GM12873 (cell line): Measurements from ENCODE around the gene MESP2.

Experiments
- TF ChIP-seq, protein P1 (sequence below): IDR thresholded peaks from 2 replicates; pipeline ENCODE4 v1.5.1; 2012; ENCODE audit warnings: low read depth, mild to moderate bottlenecking, moderate library complexity, low read length, control low read depth; ENCODE audit not compliant: insufficient read depth; ENCODE audit errors: missing control alignments

Gene MESP2

DNA sequence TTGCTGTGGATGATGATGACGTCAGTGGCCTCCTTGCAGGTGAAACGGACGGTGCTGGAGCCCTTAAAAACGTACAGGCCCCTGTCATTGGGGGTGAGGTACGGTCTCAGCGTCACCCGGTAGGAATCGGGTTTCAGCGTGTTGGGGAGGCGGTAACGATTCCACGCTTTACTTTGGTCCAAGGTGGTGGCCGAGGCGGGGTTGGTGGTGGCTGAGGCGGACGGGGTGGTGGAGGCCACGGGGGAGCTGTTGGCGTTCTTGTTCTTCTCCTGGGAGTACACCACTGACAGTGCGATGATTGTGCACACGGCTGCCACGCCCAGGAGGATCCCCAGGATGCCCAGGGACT lies 30.1 kb downstream of the MESP2 start:
- TF ChIP-seq, protein P1, sequence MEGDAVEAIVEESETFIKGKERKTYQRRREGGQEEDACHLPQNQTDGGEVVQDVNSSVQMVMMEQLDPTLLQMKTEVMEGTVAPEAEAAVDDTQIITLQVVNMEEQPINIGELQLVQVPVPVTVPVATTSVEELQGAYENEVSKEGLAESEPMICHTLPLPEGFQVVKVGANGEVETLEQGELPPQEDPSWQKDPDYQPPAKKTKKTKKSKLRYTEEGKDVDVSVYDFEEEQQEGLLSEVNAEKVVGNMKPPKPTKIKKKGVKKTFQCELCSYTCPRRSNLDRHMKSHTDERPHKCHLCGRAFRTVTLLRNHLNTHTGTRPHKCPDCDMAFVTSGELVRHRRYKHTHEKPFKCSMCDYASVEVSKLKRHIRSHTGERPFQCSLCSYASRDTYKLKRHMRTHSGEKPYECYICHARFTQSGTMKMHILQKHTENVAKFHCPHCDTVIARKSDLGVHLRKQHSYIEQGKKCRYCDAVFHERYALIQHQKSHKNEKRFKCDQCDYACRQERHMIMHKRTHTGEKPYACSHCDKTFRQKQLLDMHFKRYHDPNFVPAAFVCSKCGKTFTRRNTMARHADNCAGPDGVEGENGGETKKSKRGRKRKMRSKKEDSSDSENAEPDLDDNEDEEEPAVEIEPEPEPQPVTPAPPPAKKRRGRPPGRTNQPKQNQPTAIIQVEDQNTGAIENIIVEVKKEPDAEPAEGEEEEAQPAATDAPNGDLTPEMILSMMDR = no peak

DNA sequence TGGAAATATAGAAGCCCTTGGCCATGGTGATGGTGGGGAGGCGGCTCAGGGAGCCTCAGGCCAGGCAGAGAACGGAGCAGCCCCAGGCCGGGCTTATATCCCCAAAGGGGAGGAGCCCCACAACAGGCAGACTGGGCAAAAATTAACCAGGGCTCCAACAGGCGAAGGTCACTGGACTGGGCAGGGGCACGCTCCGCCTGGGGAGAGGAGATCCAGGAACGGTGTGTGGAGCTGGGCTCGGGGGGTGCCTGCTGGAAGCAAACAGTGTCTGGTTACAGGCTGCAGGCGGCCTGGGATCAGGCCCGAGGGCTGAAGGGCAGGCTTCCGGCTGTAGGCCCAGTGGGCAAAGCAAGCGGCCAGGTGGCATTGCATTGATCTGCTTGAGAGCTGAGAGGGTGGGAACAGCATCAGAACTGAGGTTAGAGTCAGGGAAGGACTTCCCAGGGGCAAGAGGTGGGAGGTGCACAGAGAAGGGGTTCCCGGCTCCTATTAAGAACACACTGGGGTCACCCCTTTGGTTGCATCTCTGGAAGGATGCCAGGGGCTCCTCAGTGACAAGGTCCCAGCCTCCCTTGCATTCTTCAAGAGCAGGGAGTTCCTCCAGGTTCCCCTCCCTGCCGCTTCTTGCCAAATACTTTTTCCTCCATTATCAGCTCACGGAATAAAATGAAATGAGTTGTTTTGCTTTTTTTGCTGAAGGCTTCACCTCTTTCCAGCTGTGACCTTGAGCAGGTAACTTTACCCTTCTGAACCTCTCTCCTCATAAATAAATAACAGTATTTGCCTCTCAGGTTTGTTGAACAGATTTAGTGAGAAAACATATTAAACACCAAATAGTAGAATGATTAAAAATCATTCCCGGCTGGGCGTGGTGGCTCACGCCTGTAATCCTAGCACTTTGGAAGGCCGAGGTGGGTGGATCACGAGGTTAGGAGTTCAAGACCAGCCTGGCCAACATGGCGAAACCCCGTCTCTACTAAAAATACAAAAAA lies 30.7 kb downstream of the MESP2 start:
- TF ChIP-seq, protein P1 = no peak

DNA sequence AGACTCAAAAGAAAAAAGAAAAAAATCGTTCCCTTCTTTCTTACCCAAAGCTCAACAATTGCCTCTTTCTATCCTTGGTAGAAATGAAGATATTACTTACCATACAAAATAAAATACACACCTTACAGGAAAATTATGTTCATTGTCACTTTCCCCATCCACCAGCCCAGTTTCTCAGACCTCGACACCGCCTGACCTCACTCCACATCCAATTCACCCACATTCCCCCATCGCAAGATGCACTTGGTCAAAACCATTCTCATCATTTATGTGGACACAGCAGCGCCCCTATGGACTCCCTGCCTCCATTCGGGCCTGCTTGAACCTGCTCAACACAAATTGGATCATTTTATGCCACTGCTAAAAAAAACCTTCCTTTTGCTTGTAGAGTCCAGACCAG lies 31.6 kb downstream of the MESP2 start:
- TF ChIP-seq, protein P1 = no peak

DNA sequence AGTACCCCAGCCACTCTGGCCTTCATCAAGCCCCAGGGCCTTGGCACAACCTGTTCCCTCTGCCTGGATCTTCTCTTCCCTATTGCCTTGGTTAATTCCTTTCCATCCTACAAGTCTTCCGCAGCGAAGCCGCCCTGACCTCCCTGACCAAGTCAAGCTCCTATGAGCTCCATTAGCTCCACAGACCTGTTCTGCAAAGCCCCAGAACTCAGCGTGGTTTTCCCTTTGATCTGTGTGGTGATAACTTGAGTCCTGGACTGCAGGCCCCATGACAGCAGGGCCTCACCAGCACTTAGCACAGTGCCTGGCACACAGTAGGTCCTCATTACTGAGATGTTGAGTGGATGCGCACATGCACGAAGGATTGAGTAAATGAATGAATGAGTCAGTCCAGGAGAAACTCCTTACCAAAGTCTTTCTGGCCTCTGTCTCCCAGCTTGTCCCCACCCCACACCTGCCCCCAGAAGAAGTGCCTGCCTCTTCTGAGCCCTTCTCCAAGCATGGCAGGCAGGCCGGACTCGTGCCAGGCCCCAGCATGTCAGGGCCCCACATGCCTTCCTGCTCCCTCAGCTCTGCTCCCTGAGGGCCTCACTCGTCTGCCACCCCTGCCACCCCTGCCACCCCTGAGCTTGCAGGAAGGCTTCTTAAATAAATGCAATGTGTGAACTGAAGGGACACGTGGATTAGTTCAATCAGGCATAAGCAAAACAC lies 32.2 kb downstream of the MESP2 start:
- TF ChIP-seq, protein P1 = no peak

DNA sequence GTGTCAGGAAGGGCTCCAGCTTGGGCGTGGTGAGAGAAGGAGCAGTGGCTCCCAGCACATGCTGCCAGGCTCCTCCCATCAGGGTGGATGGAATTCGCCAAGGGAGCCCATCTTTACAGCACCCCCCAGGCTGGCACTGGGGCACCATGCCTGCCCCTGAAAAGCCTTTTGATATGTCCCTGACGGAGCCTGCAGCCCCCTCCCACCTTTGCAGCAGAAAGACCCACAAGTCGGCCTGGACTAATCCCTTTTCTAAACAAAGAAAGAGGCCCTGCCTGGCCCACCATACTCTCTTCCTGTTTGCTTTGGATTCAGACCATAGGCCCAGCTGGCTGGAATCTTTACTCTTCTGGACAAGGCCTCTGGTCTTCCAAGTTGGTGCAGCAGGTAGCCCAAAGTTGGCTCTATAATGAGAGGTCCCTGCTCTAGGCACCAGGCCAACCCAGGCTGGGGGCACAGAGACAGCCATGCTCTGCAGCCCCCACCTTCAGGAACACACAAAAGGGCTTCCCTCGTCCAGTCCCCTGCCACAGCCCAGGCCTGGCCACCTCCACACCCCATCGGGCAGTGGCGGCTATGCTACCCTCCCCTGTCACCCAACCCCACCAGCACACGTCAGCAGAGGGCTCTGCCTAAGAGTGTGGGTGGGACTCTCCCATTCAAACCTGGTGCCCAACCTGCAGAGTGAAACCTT lies 33.1 kb downstream of the MESP2 start:
- TF ChIP-seq, protein P1 = no peak

DNA sequence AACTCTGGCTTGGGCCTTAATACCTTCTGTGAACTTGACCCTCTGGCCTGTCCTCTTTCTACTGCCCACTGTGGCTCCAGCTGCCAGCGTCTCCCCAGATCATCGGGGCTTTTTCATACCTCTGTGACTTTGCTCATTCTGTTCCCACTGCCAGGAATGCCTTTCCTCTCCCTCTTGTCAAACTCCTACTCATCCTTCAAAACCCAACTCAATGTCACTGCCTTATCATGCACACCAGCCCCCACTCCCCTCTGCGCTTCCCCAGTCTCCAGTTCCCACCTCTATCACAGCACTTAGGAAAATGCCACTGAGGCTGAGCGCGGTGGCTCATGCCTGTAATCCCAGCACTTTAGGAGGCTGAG lies 33.6 kb downstream of the MESP2 start:
- TF ChIP-seq, protein P1 = no peak

DNA sequence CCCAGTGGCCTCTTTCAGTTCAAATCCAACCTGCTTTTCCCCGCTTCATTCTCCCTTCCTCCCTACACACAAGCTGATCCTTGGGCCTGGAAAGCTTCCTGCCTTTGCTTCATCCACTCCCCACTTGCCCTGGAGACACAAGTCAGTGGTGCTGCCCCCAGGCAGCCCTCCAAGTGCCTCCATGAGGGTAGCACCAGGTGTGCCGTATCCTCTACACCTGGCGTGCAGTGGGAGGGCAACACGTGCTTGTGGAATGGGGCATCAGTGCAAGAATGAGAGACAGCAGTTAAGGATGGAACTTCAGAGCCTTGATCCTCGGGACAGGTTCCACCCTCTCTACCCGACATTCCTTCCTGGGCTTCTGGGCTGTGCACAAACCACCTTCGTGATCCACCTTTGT lies 34.7 kb downstream of the MESP2 start:
- TF ChIP-seq, protein P1 = no peak
